ENCODE measurements around the gene BMP8A.
"Not testable (repeated sequence)": the region's sequence is repeated elsewhere in the genome, so short reads cannot be mapped to it uniquely, and the experiment has no call there.

The BMP8A gene

DNA sequence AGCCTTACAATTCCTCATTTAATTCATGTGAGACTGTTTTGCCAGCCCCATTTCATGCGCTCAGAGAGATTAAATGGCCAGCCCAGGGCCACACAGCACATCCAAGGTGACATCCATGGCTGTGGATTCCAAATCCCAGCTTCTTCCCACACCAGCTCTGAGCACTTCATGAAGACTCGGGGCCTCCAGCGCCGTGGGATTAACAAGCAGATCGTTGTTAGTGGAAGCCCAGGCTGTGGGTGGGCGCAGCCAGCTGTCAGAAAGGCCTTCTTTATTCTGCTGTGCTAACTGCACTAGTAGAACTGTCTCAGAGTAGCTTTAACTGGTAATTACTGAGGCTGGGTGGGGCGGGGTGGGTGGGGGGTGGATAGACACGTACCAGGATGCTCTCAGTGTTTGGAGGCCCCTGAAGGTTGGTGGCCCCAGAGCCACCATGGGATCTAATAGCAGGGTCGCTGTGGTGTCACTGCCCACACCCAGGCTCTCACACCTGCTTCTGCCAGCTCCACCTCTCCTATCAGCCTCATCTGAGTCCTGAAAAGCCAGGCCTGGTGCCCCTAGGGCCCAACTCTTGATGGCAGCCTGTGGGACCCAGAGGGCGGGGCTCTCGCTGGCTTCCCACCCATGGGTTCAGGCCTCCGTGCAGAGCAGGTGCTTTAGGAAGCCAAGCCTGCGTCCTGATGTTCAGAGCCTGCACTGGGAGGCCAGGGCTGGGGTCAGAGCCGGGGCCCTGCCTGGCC lies 3.4 kb downstream of the BMP8A start:
- TF ChIP-seq, protein P1, sequence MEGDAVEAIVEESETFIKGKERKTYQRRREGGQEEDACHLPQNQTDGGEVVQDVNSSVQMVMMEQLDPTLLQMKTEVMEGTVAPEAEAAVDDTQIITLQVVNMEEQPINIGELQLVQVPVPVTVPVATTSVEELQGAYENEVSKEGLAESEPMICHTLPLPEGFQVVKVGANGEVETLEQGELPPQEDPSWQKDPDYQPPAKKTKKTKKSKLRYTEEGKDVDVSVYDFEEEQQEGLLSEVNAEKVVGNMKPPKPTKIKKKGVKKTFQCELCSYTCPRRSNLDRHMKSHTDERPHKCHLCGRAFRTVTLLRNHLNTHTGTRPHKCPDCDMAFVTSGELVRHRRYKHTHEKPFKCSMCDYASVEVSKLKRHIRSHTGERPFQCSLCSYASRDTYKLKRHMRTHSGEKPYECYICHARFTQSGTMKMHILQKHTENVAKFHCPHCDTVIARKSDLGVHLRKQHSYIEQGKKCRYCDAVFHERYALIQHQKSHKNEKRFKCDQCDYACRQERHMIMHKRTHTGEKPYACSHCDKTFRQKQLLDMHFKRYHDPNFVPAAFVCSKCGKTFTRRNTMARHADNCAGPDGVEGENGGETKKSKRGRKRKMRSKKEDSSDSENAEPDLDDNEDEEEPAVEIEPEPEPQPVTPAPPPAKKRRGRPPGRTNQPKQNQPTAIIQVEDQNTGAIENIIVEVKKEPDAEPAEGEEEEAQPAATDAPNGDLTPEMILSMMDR (IDR thresholded peaks at IDR 0.05), result no peak
- TF ChIP-seq ZFX (IDR thresholded peaks at IDR 0.05; ENCODE audit: borderline replicate concordance), result no peak
- no peak overlapping the region for H3K27ac ChIP-seq

DNA sequence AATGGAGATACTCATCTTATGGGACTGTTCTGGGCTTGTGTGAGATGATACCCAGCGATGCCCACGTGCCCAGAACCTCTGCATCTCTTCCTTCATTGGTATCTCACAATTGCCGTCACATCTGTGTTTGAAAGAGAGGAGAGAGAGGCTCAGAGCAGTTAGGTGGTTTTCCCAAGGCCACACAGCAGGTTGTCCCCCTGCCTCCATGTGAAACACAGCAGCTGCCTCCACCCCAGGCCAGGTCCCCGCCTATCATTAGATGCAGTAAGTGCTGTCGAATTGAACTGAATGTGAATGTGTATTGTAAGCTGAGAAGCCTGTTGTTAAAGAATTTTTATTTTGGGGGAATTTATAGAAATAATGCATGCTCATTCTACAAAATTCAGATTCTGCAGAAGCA lies 5.1 kb downstream of the BMP8A start:
- H3K27ac ChIP-seq, result not testable (repeated sequence)

DNA sequence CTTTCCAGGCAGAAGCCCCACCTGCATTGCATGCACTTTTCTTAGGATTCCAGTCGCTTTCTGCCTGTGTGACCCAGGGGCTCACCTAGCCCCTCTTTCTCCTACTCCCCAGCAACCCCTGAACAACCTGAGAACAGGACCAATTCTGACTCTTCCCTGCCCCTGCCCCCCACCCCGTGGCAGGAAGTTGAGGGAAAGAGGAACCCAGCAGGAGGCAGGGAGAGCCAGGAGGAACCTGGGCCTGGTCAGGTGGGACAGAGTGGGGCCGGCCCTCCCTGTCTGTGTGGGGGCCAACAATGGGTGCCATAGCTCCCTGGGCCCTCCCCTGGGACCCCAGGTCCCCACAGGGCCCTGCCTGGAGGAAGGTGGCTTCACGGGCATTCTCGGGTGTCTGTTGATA lies 6.1 kb downstream of the BMP8A start:
- no peak for TF ChIP-seq ZFX (IDR thresholded peaks at IDR 0.05; ENCODE audit: borderline replicate concordance)
- TF ChIP-seq, protein P1 (IDR thresholded peaks at IDR 0.05), result no peak
- no peak overlapping the region for H3K27ac ChIP-seq

DNA sequence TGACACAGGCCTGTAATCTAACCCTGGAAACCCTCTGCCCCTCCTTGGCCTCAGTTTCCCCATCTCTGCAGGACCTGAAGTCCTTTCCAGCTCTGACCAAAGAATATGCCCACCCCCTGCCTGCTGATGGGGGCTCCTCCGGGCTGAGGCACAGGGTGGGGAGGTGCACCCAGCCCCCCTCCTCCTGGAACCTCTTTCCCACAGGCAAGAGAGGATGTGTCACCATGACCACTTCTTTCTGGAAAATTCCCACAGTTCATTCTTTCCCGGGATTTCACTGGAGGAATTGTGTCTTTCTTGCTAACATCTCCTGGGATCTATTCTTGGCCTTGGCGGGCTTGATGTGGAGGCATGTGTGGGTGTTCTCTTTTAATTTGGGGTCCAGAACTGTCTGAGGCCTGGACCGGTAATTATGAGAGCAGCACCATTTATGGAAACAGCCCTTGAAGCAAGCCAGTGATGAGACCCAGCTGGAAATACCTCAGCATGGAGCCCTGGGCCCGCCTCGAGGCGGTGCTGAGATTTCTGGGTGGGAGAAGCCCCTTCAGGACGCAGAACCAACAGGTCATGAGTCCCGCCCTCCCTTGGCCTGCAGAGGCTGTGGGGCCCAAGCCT lies 6.8 kb downstream of the BMP8A start:
- not testable (repeated sequence) for H3K27ac ChIP-seq

DNA sequence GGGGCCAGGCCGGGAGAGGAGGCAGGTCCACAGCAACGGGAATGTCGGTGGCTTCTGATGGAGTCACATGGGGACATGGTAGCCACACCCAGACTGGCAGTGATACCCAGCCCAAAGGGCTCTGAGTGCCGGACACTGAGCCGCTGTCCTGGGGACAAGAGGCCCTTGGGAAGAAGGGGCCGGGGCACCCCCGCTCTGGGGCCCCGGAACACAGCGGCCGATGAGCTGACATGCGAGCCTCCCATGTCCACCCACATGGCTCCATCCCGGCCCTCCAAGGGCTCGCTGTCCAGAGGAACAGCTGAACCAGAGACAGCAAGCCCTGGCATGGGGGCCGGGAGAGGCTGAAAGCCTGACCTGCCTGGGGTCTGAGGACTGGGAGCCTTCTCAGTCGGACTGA lies 7.4 kb downstream of the BMP8A start:
- H3K27ac ChIP-seq, result not testable (repeated sequence)

DNA sequence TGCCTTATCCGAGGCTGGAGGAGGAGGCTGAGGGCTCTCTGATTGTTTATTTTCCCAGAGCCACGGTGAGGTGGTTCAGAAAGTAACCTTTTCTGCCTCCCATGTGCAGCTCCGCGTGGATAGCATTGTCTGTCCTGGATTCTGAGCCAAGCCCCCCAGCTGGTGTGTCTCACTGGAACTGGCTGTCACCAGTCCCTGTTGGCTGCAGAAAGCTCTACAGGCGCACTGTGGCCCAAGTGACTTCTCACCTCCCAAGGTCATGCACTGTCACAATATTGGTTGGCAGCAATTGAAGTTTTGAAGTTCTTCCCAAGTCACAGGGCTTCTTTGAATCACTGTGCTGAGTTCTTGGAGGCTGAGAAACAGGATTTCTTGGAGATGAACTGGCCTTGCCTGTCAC lies 8.2 kb downstream of the BMP8A start:
- TF ChIP-seq, protein P1 (IDR thresholded peaks at IDR 0.05), result no peak
- no peak for TF ChIP-seq ZFX (IDR thresholded peaks at IDR 0.05; ENCODE audit: borderline replicate concordance)
- H3K27ac ChIP-seq, result no peak overlapping the region

DNA sequence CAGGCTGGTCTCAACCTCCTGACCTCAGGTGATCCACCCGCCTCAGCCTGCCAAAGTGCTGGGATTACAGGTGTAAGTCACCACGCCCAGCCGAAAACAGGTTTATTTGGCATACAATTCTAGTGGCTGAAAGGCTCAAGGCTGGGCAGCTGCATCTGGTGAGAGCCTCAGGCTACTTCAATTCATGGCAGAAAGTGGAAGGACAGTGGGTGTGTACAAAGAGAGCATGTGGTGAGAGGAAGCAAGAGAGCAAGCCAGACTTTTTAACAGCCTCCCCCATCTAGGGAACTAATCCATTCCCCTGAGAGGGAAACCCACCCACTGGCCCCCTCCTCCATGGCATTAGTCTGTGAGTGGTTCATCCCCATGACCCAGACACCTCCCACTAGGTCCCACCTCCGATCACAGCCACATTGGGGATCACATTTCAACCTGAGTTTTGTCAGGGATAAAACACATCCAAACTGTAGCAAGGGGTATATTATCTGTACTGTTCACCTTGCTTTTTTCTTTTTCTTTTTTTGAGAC lies 9.5 kb downstream of the BMP8A start:
- no peak for TF ChIP-seq ZFX (IDR thresholded peaks at IDR 0.05; ENCODE audit: borderline replicate concordance)
- TF ChIP-seq, protein P1 (IDR thresholded peaks at IDR 0.05), result no peak
- no peak overlapping the region for H3K27ac ChIP-seq

DNA sequence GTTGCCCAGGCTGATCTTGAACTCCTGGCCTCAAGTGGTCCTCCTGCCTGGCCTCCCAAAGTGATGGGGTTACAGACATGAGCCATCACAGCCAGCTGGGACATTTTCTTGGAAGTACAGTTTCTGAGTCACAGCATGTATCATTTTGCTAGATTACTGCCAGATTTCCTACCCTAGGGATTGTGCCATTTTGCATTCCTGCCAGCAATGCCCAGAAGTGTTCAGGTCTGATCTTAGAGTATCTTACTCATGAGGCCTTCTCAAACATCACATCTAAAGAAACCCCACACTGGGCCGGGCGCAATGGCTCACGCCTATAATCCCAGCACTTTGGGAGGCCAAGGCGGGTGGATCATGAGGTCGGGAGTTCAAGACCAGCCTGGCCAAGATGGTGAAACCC lies 10.2 kb downstream of the BMP8A start:
- TF ChIP-seq ZFX (IDR thresholded peaks at IDR 0.05; ENCODE audit: borderline replicate concordance), result no peak
- TF ChIP-seq, protein P1 (IDR thresholded peaks at IDR 0.05), result no peak
- no peak overlapping the region for H3K27ac ChIP-seq

DNA sequence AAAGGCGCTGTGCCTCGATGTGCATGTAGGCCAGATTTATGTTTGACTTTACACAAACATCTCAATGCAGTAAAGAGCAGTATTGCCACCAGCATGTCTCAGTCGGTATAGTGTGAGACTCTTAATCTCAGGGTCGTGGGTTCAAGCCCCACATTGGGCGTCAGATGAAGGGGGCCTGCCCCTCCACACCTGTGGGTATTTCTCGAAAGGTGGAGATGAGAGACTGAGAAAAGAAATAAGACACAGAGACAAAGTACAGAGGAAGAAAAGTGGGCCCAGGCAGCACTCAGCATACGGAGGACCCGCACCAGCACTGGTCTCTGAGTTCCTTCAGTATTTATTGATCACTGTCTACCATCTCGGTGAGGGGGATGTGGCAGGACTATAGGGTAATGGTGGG lies 13.0 kb downstream of the BMP8A start:
- not testable (repeated sequence) for H3K27ac ChIP-seq

All from 22Rv1 (cell line).